ENCODE results near the gene HNRNPK.
A peak's percentile ranks its signal among the peaks of the same experiment; 100 is the strongest.

HNRNPK gene

GRCh38 chr9:83977196-83977595 lies 2.8 kb downstream of the HNRNPK start:
- no peak for TF ChIP-seq CTCF (IDR thresholded peaks at IDR 0.05; ENCODE audit: control insufficient read depth, extremely low read depth, insufficient read depth)
- H3K4me3 ChIP-seq (ENCODE audit: low read depth, low read length), result peak overlapping the region; percentile 75
- no peak for DNase-seq (ENCODE audit: low read depth)

GRCh38 chr9:83976372-83976771 lies 3.6 kb downstream of the HNRNPK start:
- no peak for TF ChIP-seq CTCF (IDR thresholded peaks at IDR 0.05; ENCODE audit: control insufficient read depth, extremely low read depth, insufficient read depth)
- no peak for DNase-seq (ENCODE audit: low read depth)
- H3K4me3 ChIP-seq (ENCODE audit: low read depth, low read length), result no peak overlapping the region

GRCh38 chr9:83975300-83975699 lies 4.7 kb downstream of the HNRNPK start:
- H3K4me3 ChIP-seq (ENCODE audit: low read depth, low read length), result no peak overlapping the region
- DNase-seq (ENCODE audit: low read depth), result no peak
- no peak for TF ChIP-seq CTCF (IDR thresholded peaks at IDR 0.05; ENCODE audit: control insufficient read depth, extremely low read depth, insufficient read depth)

GRCh38 chr9:83972286-83972685 lies 7.7 kb downstream of the HNRNPK start:
- no peak overlapping the region for H3K4me3 ChIP-seq (ENCODE audit: low read depth, low read length)
- DNase-seq (ENCODE audit: low read depth), result no peak
- TF ChIP-seq CTCF (IDR thresholded peaks at IDR 0.05; ENCODE audit: control insufficient read depth, extremely low read depth, insufficient read depth), result no peak

GRCh38 chr9:83971485-83971884 lies 8.5 kb downstream of the HNRNPK start:
- H3K4me3 ChIP-seq (ENCODE audit: low read depth, low read length), result no peak overlapping the region
- no peak for TF ChIP-seq CTCF (IDR thresholded peaks at IDR 0.05; ENCODE audit: control insufficient read depth, extremely low read depth, insufficient read depth)
- no peak for DNase-seq (ENCODE audit: low read depth)

- no peak overlapping the region for H3K4me3 ChIP-seq (ENCODE audit: low read depth, low read length)
- TF ChIP-seq CTCF (IDR thresholded peaks at IDR 0.05; ENCODE audit: control insufficient read depth, extremely low read depth, insufficient read depth), result no peak
- DNase-seq (ENCODE audit: low read depth), result no peak
Measured at GRCh38 chr9:83969602-83970001, 10.4 kb downstream of the HNRNPK start.

GRCh38 chr9:83967073-83967472 lies 12.9 kb downstream of the HNRNPK start:
- no peak for DNase-seq (ENCODE audit: low read depth)
- H3K4me3 ChIP-seq (ENCODE audit: low read depth, low read length), result no peak overlapping the region
- no peak for TF ChIP-seq CTCF (IDR thresholded peaks at IDR 0.05; ENCODE audit: control insufficient read depth, extremely low read depth, insufficient read depth)
